HG03469 (cell line): ENCODE measurements around the gene ELF2.
"Not testable (repeated sequence)": the region's sequence is repeated elsewhere in the genome, so short reads cannot be mapped to it uniquely, and the experiment has no call there.

Experiments
- ATAC-seq: cut with Tn5 transposase; IDR thresholded peaks from one replicate; pipeline ENCODE4 v1.9.1; 2021; ENCODE audit warnings: mild to moderate bottlenecking, moderate library complexity, moderate number of reproducible peaks; ENCODE audit not compliant: unreplicated experiment

ELF2 gene

DNA sequence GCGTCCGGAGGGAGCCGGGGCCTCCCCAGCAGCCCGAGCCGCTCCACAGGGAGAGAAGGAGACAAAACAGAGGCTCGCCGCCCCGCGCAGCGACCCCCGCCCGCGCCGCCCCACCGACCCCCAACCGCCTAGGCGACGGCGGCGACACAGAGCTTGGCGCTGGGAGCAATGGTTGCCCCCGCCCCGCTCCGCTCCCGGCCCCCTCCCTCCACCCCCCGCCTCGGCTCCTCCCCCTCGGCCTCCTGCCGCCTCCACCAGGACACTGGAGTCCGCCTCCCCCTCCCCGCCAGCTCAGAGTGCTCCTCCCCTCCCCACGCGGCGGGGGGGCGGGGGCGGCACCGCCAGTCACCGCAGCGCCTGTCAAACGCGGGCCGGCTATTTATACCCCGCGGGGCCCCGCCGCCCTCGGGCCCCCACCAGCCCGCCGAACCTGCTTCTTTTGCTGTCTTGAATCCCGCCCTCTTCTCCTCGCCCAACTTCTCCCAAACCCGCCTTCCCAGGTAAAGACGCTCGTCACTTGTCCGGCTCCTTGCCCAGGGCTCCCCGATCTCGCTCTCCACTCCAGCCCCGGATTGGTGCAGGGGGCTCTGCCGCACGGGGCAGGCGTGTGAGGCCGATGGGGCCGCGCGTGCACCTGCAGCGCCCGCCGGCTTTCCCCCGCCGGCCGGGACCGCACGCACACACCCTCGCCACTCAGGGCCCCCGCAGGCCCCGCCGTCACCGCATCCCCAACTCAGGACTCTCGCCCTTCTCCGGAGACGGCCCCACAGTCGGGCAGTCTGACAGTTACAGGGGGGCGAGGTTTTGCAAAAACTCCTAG lies at the start of gene ELF2:
Gene ELF2 (minus strand): TSS at position 170 of the 820 bp plus-strand sequence. CDS start 39,517 bp downstream, outside the sequence.
- peak; percentile 22 for ATAC-seq

DNA sequence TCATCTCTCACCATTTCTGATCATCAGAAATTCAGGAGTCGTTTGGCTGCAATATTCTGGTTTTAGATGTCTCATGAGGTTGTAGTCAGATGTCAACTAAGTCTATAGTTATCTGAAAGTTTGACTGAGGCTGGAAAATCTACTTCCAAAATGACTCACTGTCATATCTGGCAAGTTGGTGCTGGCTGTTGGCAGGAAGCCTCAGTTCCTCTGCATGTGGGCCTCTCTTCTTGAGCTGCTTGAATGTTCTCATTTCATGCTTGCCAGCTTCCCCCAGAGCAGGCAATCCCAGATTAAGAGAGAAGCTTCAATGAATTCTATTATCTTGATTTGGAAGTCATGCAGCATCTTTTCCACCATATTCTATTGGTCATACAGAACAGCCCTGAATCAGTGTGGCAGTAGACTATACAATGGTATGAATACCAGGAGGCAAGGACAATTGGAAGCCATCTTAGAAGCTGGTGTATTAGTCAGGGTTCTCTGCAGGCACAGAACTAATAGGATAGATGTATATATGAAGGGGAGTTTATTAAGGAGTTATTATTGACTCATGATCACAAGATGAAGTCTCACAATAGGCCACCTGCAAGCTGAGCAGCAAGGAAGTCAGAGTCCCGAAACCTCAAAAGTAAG lies 46.8 kb upstream of the ELF2 start:
- no peak for ATAC-seq

DNA sequence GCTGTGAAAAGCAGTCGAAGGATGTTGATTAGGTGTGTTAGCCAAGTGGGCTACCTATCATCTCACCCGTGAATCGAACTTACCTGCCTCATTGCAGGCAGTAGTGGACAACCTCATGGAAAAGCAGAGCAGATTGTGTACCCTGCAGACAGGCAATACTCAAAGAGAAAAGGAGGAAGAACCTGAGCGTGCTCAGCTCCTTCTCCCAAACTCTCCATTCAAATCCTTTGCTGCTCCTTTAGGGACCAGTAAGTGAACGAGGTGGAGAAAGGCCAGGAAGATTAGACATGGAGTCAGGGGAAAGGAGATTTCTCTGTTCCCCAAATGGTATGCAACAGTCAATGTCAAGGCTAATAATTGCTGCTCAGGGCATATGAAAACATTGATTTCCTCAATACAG lies 45.2 kb upstream of the ELF2 start:
- no peak for ATAC-seq

DNA sequence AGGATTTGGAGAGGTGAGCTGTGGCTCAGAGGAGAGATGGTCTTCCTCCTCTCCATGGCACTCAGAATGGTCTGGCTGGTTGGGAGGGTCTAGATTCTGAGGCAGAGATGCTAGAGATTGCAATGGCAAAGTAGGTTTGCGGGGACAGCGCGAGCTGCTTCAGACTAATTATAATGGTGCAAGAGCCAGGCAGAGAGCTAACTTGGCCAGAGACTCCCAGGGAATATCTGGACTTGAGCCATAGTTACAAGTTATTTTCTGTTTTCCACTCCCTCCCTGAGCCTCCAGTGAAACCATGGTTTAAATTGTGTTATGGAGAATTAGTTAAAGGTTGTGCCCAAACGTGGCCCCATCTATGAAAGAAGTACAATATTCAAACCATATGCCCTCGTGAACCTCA lies 44.7 kb upstream of the ELF2 start:
- ATAC-seq, result no peak

DNA sequence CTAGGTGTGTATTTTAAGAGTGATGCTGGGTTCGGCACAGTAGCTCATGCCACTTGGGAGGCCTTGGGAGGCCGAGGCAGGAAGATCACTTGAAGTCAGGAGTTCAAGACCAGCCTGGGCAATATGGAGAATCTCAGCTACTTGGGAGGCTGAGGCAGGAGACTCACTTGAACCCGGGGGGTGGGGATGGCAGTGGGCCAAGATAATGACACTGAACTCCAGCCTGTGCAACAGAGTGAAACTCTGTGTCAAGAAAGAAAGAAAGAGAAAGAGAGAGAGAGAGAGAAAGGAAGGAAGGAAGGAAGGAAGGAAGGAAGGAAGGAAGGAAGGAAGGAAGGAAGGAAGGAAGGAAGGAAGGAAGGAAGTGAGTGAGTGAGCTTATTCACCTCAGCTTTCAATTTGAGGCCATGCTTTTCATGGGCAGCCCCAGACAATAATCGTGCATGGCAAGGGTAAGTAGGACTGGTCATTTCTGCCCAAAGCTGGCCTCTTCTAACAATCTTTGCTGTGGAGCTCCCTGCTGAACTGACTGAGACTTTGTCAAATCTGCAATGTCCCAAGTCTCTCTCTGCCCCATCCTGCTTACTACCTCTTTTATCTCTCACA lies 42.5 kb upstream of the ELF2 start:
- ATAC-seq, result no peak

DNA sequence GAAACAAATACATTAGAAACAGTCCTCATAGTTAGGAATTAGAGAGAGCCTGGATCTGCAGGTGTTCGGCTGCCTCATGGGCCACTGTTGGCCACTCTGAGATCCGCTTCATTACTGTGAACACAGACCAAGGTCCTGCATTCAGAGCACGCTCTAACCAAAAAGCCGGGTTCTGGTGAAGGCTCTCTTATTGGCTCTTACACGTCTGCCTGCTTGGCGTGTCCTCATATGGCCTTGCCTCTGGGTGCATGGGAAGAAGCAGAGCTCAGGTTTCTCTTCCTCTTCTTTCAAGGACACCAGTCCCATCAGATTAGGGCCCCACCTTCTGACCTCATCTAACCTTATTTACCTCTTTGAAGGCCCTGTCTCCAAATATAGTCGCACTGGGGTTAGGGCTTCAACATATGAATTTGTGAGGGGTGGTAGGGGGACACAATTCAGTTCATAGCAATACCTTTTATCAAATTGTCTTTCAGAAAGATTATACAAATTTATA lies 37.1 kb upstream of the ELF2 start:
- peak; percentile 98 for ATAC-seq

DNA sequence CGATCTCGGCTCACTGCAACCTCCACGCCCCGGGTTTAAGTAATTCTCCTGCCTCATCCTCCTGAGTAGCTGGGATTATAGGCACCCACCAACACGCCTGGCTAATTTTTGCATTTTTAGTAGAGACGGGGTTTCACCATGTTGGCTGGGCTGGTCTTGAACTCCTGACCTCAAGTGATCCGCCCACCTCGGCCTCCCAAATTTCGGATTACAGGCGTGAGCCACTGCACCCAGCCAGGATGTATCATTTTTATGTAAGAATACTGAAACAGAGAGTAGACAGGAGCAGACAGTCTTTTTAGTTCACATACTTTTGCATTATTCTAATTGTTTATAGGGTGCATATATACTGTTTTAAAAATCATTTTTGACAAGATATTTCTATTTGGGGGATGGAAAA lies 36.6 kb upstream of the ELF2 start:
- not testable (repeated sequence) for ATAC-seq

DNA sequence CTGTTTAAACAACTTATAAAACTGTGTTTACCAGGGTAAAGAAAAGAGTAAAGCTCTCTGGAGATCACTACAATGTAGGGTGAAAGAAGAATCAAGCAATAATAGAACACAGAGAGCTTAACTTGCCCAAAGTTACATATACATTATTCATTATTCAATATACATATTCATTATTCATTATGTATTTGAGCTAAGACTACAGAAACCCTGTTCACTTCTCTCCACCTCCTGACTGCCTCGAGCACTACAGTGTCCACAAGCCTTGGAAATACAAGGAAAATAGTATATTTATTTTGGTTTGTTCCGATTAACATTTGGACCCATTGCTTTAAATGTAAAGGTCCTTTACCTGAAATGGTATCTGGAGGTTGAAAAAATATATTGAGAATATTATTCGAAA lies 35.9 kb upstream of the ELF2 start:
- no peak for ATAC-seq

DNA sequence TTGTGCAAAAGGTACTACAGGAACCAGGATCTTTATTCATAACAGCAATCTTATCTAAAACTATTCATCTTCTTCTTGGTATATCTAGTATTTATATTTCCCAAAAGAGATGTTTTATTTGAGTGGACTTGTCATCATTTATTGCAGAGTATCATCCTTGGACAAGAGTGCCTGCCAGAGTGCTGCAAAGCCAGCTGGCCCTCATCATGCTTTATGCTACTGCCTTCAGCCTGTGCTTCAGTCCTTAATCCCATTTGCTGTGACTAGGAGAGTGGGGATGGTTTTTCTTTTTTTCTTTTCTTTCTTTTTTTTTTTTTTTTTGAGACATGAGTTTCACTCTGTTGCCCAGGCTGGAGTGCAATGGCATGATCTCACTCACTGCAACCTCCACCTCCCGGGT lies 33.5 kb upstream of the ELF2 start:
- no peak for ATAC-seq

DNA sequence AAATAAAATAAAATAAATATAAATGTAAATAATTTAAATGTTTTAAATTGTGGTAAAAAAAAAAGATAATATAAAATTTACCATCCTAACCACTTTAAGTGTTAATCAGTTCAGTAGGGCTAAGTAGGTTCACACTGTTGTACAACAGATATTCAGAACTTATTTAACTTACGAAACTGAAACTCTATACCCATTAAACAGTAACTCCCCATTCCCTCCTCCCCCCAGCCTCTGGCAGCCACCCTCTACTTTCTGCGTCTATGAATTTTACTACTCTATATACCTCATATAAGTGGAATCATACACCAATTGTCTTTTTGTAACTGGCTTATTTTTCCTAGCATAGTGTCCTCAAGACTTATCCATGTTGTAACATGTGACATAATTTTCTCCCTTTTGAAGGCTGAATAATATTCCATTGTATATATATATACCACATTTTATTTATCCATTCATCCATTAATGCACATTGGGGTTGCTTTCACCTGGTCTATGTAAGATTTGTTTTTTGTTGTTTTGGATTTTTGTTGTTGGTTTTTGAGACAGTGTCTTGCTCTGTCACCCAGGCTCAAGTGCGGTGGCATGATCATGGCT lies 32.5 kb upstream of the ELF2 start:
- no peak for ATAC-seq

DNA sequence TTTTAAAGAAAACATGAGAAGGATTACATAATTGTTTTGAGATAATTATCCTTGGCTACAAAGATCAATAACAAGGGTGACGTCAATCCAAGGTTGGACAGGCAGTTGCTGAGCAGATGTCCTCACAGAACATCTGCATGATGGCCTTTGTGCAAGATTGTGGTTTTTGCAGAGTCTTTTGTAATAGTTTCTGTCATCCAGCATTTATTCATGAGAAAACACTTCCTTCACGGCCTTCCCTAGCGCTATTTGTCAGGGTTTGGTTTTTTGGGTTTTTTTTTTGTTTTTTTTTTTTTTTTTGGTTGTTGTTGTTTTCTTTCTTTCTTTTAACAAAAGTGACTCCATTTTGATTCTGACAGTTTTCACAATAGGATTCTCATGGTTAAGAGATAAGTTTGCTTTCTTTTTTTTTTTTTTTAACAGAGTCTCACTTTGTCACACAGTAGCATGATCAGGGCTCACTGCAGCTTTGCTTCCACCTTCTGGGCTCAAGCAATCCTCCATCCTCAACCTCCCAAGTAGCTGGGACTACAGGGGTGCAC lies 31.5 kb upstream of the ELF2 start:
- ATAC-seq, result no peak

DNA sequence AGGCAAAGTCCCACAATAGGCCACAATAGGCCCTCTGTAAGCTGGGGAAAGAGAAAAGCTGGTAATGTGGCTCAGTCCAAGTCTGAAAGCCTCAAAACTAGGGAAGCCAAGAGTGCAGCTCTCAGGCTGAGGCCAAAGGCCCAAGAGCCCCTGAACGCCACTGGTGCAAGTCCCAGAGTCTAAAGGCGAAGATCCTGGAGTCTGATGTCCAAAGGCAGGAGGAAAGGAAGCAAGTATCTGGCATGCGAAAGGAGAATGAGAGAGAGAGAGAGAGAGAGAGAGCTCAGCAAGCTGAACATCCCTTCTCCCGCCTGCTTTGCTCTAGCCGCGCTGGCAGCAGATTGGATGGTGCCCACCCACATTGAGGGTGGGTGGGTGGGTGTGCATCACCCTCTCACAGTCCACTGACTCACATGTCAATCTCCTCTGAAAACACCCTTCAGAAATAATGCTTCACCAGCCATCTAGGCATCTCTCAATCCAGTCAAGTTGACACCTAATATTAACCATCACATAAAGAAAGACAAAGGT lies 30.9 kb upstream of the ELF2 start:
- ATAC-seq, result no peak

DNA sequence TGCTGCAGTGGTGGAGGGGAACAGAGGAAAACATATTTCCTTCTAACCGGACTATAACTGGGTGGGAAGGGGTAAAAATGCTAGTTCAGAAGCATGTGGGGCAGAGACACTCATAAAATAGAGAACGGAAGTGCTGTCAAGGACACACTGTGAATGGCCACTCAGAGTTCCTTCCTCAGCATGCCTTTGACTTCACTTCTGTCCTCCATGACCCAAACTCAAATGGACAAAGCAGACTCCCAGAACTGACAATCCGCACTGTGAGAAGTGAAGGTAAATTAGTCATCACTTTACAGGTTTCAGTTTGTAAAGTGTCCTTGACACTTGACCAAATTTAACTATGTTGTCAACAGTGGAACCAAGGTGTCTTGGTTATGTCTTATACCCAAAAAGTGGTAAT lies 30.2 kb upstream of the ELF2 start:
- ATAC-seq, result no peak

DNA sequence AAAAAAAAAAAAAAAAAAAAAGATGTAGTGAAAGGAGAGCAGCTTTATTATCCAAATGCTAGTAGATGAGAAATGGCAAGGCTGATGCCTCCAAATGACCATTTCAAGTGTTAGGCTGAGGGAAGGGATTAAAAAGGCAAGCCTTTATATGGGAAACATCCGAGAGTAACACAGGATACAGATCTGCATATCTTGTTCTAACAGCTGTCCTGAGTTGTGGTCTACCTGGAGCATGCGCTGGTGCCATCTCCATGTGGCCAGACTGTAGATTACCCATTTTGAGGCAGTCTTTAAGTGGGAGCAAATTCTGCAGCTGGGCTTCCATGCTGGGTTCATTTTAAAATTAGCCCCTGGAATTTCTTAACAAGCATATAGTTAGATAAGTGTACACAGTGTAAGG lies 26.0 kb upstream of the ELF2 start:
- ATAC-seq, result no peak

DNA sequence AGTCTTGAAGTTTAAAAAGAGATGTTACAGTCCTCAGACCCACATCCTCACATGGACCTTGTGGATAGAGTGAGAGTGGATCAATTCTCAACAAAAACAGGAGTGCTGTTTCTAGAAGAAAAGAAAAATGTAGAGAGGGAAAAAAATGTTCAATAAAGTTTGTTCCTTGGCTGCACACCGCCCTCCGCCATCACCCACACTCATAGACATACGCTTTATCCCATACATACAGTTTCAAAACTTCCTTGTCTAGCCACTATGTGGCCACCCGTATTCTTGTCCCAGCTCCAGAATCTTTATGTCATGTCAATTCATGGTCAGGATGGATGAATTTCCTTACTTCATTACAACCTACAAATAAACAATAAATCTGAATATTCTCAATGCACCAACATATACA lies 23.5 kb upstream of the ELF2 start:
- no peak for ATAC-seq

DNA sequence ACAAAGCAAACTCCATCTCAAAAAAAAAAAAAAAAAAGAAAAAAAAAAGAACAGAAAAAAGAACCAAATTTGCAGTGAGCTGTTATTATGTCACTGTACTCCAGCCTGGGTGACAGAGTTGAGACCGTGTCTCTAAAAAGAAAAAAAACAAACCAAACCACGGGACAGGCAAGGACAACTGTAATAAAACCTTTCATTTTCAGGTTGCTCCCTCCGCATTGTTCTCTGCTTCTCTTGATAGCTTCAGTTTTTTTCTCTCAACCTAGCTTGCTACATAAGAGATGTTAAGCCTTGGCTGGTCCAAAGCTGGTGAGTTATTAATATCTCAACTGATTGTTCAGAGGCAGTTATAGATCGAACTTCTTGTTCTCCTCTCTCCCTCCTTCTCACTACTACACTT lies 23.1 kb upstream of the ELF2 start:
- no peak for ATAC-seq

DNA sequence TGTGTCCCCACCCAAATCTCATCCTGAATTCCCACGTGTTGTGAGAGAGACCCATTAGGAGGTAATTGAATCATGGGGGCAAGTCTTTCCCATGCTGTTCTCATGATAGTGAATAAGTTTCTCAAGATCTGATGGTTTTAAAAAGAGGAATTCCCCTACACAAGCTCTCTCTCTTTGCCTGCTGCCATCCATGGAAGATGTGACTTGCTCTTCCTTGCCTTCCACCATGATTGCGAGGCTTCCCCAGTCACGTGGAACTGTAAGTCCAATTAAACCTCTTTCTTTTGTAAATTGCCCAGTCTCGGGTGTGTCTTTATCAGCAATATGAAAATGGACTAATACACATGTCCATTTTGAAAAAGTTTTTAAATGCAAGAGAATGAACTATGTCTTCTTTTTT lies 20.2 kb upstream of the ELF2 start:
- not testable (repeated sequence) for ATAC-seq

DNA sequence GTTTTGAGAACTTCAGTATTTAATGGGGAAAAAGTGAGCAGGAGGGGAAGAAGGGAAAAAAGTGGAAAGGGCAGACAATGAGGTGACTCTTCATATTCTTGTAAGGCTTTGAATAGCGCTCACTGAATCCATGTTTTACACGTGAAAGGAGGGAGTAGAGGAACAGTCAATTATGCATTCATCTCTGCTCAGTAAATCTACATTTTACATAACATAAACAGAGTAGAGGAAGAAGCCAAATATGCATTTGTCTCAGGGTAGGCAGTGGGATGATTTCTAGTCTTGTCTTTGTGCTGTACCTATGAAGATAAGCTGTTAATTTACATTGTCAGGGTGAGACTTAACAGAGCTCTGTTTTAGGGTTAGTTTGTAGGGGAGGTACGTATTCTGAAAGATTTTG lies 19.4 kb upstream of the ELF2 start:
- ATAC-seq, result no peak

DNA sequence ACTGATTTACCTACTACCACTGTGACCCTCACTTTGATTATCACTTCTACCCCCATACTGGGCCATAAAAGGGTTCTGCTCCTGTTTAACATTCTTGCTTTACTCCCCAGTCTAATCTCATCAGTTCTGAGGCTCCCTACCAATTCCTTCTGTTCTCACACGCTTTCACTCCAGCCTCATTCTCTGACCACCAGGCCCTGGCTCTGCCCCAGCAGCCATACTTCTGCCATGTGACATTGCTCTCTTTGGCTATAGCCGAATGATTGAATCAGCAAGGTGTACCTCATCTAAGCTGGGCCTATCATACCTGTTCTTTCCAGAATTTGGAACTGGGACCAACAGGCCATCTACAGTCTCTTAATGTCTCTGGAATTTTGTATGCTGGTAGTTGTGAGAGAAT lies 14.4 kb upstream of the ELF2 start:
- ATAC-seq, result no peak

DNA sequence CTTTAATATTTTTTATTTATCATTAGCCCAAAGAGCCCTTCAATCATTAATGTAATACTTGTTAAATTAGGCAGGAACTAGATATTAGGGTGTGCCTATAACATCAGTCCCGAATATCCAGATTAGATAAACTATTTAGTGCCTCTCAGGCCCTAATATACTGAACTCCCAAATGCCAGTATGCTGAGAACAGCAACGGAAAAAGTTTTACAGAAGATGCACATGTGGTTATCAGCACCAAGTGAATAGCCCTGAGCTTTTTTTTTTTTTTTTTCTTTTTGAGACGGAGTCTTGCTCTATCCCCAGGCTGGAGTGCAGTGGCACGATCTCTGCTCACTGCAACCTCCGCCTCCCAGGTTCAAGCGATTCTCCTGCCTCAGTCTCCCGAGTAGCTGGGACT lies 13.0 kb upstream of the ELF2 start:
- no peak for ATAC-seq

DNA sequence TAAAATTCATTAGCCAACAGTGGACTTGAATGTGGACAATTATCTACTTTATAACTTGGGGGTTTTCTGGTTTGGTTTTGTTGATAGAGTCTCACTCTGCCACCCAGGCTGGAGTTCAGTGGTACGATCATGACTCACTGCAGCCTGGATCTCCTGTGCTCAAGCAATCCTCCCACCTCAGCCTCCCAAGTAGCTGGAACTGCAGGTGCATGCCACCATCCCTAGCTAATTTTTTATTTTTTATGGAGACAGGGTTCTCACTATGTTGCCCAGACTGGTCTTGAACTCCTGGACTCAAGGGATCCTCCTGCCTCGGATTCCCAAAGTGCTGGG lies 12.4 kb upstream of the ELF2 start:
- ATAC-seq, result no peak
